BJ (cell line): ENCODE data around the gene TSPAN4. TPM values are rescaled to one million over a fixed set of nuclear protein-coding genes. Genes with fewer than 3 reads are reported as not detected.

Experiments used
- CTCF ChIA-PET: fragments of 350-600 bp; formaldehyde crosslinking; extraction: SDS; loops from one replicate; lab custom pipeline; 2021; ENCODE audit warnings: antibody characterized with exemption, inconsistent platforms; lab: Yijun Ruan, JAX
- POLR2A ChIA-PET: fragments of 300-600 bp; sonication (Branson Sonifier 250); formaldehyde crosslinking; extraction: SDS; loops from one replicate; lab custom pipeline; 2021; ENCODE audit warnings: antibody characterized with exemption; lab: Charles Lee
- DNase-seq: peaks from one replicate; pipeline ENCODE4 v3.0.0-alpha.2; 2011; ENCODE audit warnings: low read depth
- H3K27me3 ChIP-seq: 2 replicates; pipeline ENCODE4 v1.6.0; 2011; ENCODE audit warnings: low read length; ENCODE audit not compliant: control insufficient read depth, insufficient read depth
- H3K36me3 ChIP-seq: 2 replicates; pipeline ENCODE4 v1.5.1; 2011; ENCODE audit warnings: low read length; ENCODE audit not compliant: control insufficient read depth, insufficient read depth
- H3K4me3 ChIP-seq: 2 replicates; pipeline ENCODE4 v1.5.1; 2011; ENCODE audit warnings: low read depth, mild to moderate bottlenecking, control low read depth, low read length
- CTCF ChIP-seq: IDR thresholded peaks from 2 replicates; pipeline ENCODE4 v1.5.1; 2011; ENCODE audit warnings: low read depth, mild to moderate bottlenecking, control low read depth, inconsistent platforms, low read length, moderate library complexity; ENCODE audit not compliant: insufficient read depth
- polyA plus RNA-seq: library from polyadenylated mRNA; depleted of rRNA; stranded (reverse); fragments of >200 nt; gene quantifications from 2 replicates; pipeline ENCODE4 v1.2.3, GENCODE V29; 2011

Gene TSPAN4
- polyA plus RNA-seq, 1 experiment = 295 TPM

DNA sequence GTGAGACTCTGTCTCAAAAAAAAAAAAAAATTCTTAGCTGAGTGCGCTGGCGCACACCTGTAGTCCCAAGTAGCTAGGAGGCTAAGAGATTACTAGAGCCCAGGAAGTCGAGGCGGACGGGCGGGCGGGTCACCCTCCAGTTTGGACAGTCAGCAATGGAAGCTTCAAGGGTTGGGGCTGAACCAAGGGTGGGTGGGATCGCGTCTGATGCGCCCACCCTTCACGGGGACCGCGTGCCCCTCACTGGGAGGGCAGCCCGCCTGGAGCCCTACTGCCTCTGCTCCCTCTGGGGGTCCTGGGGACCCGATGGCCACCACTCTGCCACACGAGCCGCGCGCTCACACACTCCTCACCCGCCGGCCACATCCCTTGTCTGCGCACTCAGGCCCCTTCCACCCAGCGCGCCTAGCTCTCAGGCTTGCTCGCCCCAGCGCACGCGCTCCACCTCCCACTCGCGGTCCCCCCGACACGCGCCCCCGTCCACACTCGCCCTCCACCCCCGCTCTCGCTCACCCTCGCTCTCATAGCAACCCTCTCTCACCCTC, 67.5 kb downstream of the TSPAN4 start:
- CTCF ChIA-PET = interaction anchor here (0.6 to 1.8 kb wide), 2 partner anchors 9 to 15 kb away, joined by 3 to 7 read pairs; partner anchors contain the start of gene AP2A2

DNA sequence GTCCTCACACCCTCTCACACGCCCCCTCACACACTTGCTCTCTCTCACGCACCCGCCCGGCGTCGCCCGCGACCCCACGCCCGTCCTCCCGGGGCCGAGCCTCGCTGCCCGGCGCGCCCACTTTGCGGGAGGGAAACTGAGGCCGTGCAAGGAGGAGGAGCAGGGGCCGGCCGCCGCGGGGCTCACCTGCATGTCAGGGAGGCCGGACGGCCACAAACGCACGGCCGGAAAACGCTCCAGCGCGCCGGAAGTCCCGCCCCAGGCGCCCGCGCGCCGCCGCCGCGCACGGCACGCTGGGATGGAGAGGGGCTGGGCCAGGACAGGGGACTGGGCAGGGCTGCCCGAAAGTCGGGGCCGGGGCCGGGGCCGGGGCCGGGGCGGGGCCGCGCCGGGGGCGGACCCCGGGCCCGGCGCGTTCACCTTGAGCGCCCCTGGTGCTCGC, 68.0 kb downstream of the TSPAN4 start, which contains the start of gene CHID1:
TSS of gene CHID1 (minus strand) at position 222 of the 442 bp plus-strand sequence. CDS start 5,994 bp downstream, outside the sequence.
- ChIA-PET POLR2A (no interaction called here), CTCF (interaction anchor here (1.1 to 1.8 kb wide), 2 partner anchors 15 to 141 kb away, joined by 4 to 7 read pairs; partner anchors contain the start of gene AP2A2)

More for the DNA sequence above, 67.5 kb downstream of the TSPAN4 start:
- POLR2A ChIA-PET = no interaction called here
- no peak for DNase-seq
- Histone ChIP-seq H3K4me3 (peak overlapping the region; percentile 96), H3K36me3 (peaks cover 4% of the 10 kb centered on the region), H3K27me3 (no peaks in the 10 kb centered on the region)
- TF ChIP-seq CTCF = no peak

DNA sequence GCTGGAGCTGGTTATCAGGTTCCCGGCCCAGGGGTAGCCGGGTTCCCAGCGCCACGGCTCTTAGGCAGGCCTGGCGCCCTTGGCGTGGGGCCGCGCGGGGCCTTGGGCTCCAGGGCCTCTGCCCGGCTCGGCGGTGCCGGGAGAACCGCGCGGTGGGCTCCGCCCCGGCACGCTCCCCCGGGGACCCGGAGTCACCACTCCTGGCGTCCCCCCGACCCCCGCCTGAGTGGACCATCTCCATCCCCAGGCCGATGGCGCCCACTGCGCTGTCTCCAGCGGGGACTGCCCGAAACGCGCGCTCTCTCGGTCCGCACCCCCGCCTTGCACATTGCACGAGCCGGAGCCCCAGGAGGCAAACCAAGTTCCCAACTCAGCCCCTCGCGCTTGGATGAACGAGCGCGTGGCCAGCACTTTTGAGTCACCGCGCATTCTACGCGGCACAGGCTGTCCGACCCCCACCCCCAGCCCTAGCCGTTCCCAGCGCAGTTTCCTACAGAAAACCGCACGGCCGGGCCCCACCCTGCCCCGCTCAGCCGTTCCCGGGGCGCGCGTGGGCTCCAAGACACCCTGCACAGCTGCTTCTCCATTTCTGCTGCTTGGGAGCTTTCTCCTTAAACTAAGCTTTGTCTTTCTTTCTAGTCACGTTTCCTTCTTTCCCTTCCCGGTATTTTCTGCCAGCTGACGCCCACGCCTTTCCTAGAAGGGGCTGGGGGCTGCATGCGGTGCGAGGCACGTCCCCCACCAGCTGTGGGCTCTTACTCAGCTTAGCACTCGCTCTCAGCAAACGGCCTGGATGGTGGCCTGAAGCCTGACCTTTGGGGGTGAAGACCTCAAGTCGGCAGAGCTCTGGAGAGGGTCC, 68.6 kb downstream of the TSPAN4 start:
- TF ChIP-seq CTCF = no peak
- DNase-seq = no peak
- no peaks in the 10 kb centered on the region for H3K27me3 ChIP-seq
- peak overlapping the region; percentile 65 for H3K4me3 ChIP-seq
- POLR2A ChIA-PET = no interaction called here
- CTCF ChIA-PET = interaction anchor here (1.1 to 1.8 kb wide), 3 partner anchors 14 to 140 kb away, joined by 3 to 7 read pairs (median 4); partner anchors contain the start of gene AP2A2
- peaks cover 4% of the 10 kb centered on the region for H3K36me3 ChIP-seq

More for the DNA sequence above, 68.0 kb downstream of the TSPAN4 start, which contains the start of gene CHID1:
- H3K4me3 ChIP-seq = peak within 1 kb of the TSS; percentile 96
- TF ChIP-seq CTCF = no peak
- H3K27me3 ChIP-seq = no peaks in the 10 kb centered on the region
- peaks cover 4% of the 10 kb centered on the region for H3K36me3 ChIP-seq
- no peak for DNase-seq

DNA sequence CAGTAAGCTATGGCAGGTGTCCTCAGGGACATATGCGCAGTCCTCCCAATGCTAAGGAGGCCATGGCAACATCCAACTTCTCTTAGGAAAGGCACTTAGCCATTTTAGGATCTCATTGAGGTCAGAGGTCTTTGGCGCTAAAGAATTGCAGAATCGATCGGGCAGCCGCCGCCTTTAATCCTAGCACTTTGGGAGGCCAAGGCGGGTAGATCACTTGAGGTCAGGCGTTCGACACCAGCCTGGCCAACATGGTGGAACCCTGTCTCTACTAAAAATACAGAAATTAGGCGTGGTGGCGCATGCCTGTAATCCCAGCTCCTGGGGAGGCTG, 69.2 kb downstream of the TSPAN4 start:
- H3K36me3 ChIP-seq = peaks cover 4% of the 10 kb centered on the region
- POLR2A ChIA-PET = no interaction called here
- H3K27me3 ChIP-seq = no peaks in the 10 kb centered on the region
- H3K4me3 ChIP-seq = no peak overlapping the region
- DNase-seq = no peak
- no peak for TF ChIP-seq CTCF
- CTCF ChIA-PET = interaction anchor here (1.2 to 1.8 kb wide), 2 partner anchors 13 to 67 kb away, joined by 3 to 7 read pairs; partner anchors contain the start of gene AP2A2

DNA sequence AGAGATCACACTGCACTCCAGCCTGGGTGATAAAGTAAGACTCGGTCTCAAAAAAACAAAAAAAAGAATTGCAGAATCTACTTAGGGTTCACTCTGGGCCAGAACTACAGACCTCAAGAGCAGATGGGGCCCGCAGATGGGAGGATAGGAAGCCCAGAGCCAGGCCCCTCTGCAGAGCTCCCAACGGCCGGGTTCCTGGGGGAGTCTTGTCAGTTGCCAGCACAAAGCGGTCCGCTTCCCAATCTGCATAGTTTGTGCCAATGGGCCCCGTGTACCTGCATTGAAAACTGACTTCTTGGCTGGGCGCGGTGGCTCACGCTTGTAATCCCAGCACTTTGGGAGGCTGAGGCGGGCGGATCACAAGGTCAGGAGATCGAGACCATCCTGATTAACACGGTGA, 69.6 kb downstream of the TSPAN4 start:
- POLR2A ChIA-PET = no interaction called here

More for the DNA sequence above, 69.6 kb downstream of the TSPAN4 start:
- Histone ChIP-seq H3K27me3 (no peaks in the 10 kb centered on the region), H3K4me3 (no peak overlapping the region), H3K36me3 (peaks cover 4% of the 10 kb centered on the region)
- CTCF ChIA-PET = interaction anchor here (1.2 to 1.8 kb wide), 2 partner anchors 13 to 68 kb away, joined by 3 to 7 read pairs; partner anchors contain the start of gene AP2A2
- TF ChIP-seq CTCF = no peak
- DNase-seq = no peak
